ENCODE results near the gene CDH23. TPM values are rescaled to one million over a fixed set of nuclear protein-coding genes. Genes with fewer than 3 reads are reported as not detected.

CDH23 gene
- total RNA-seq, 4 donors from 2014 or later = 7.1 to 56.2 (median 25.4) TPM

GRCh38 chr10:71830726-71831125 is 434.0 kb downstream of the CDH23 start:
- H3K4me3 ChIP-seq = no peak overlapping the region
- no peaks in the 10 kb centered on the region for H3K36me3 ChIP-seq
- no peaks in the 10 kb centered on the region for H3K27me3 ChIP-seq
- no peaks in the 10 kb centered on the region for H3K4me1 ChIP-seq
- DNase-seq = no peak
- no peaks in the 10 kb centered on the region for H3K9me3 ChIP-seq
- TF ChIP-seq POLR2A (IDR thresholded peaks at IDR 0.05) = no peak
- no peak for TF ChIP-seq CTCF (IDR thresholded peaks at IDR 0.05)
- no peak overlapping the region for H3K27ac ChIP-seq
- intact Hi-C loops (cut with DNase I; ENCODE audit: low total_unique reads) = loop anchor here (10.0 kb wide), 1 partner anchor 64 kb away; no protein-coding TSS in a partner anchor

GRCh38 chr10:71831646-71832552 is 435.2 kb downstream of the CDH23 start:
- DNase-seq = no peak
- H3K4me1 ChIP-seq = no peaks in the 10 kb centered on the region

GRCh38 chr10:71832967-71833366 is 436.2 kb downstream of the CDH23 start:
- peaks cover 6% of the 10 kb centered on the region in 2 donors for H3K4me1 ChIP-seq
- intact Hi-C loops (cut with DNase I; ENCODE audit: low total_unique reads) = loop anchor here (10.0 kb wide), 1 partner anchor 62 kb away; no protein-coding TSS in a partner anchor

More at GRCh38 chr10:71831646-71832552, 435.2 kb downstream of the CDH23 start:
- Histone ChIP-seq H3K27ac (no peak overlapping the region), H3K9me3 (no peaks in the 10 kb centered on the region), H3K4me3 (no peak overlapping the region), H3K27me3 (no peaks in the 10 kb centered on the region), H3K36me3 (no peaks in the 10 kb centered on the region)
- intact Hi-C loops (cut with DNase I; ENCODE audit: low total_unique reads) = loop anchor here (10.0 kb wide), 1 partner anchor 63 kb away; no protein-coding TSS in a partner anchor
- TF ChIP-seq POLR2A (IDR thresholded peaks at IDR 0.05) = no peak
- no peak for TF ChIP-seq CTCF (IDR thresholded peaks at IDR 0.05)

GRCh38 chr10:71833451-71834342 is 437.0 kb downstream of the CDH23 start:
- Histone ChIP-seq H3K27me3 (no peaks in the 10 kb centered on the region), H3K27ac (no peak overlapping the region), H3K9me3 (no peaks in the 10 kb centered on the region), H3K4me1 (peaks cover 9 to 13% of the 10 kb centered on the region in 2 donors), H3K4me3 (no peak overlapping the region), H3K36me3 (no peaks in the 10 kb centered on the region)
- no peak for TF ChIP-seq CTCF (IDR thresholded peaks at IDR 0.05)
- no peak for TF ChIP-seq POLR2A (IDR thresholded peaks at IDR 0.05)
- intact Hi-C loops (cut with DNase I; ENCODE audit: low total_unique reads) = loop anchor here (10.0 kb wide), 1 partner anchor 61 kb away; no protein-coding TSS in a partner anchor
- no peak for DNase-seq

More at GRCh38 chr10:71832967-71833366, 436.2 kb downstream of the CDH23 start:
- TF ChIP-seq CTCF (IDR thresholded peaks at IDR 0.05) (no peak), POLR2A (IDR thresholded peaks at IDR 0.05) (no peak)
- Histone ChIP-seq H3K36me3 (no peaks in the 10 kb centered on the region), H3K27me3 (no peaks in the 10 kb centered on the region), H3K27ac (no peak overlapping the region), H3K4me3 (no peak overlapping the region), H3K9me3 (no peaks in the 10 kb centered on the region)
- DNase-seq = no peak

Measured in uterus (tissue), 4 donors.